ENCODE data around the gene RRP8. TPM values are rescaled to one million over a fixed set of nuclear protein-coding genes. Genes with fewer than 3 reads are reported as not detected.

The RRP8 gene
- total and polyA plus RNA-seq, 2 of the 8 experiments (the other 6 are each of a cell fraction or from before 2014, with no cell fraction given) = 4.2 to 14.9 TPM

- CTCF ChIA-PET (ENCODE audit: partially characterized antibody) = interaction anchor here (0.9 to 10.2 kb wide), 8 partner anchors 10 to 108 kb away, joined by 3 to 64 read pairs (median 7); partner anchors contain the start of gene HPX
- Histone ChIP-seq H3K18ac (ENCODE audit: extremely low read depth, low read length) (no peak overlapping the region), H2AK5ac (ENCODE audit: low read depth, low read length) (no peak overlapping the region), H3K4me3 (ENCODE audit: extremely low read depth in 1 of 4, insufficient read depth in 2 of 4, low read depth in 3 of 4, low read length in 4 of 4) (no peak overlapping the region), H3K36me3 (ENCODE audit: control insufficient read depth in 2 of 4, insufficient read depth in 4 of 4, low read length in 3 of 4) (no peaks in the 10 kb centered on the region), H3K79me1 (ENCODE audit: low read depth, low read length) (no peaks in the 10 kb centered on the region), H3K9ac (replicated peaks in 1 of 4; ENCODE audit: extremely low read depth in 1 of 4, low read depth in 3 of 4, low read length in 3 of 4) (no peak overlapping the region), H2BK20ac (ENCODE audit: low read length) (no peak overlapping the region), H4K8ac (ENCODE audit: extremely low read depth, insufficient read depth, low read length) (0 out of 2 replicates have a peak overlapping the region, but pooled peaks have one; percentile 12), H3K27ac (ENCODE audit: low read depth, low read length) (no peak overlapping the region), H3K9me3 (ENCODE audit: insufficient read depth in 2 of 2, low read depth in 1 of 2, low read length in 1 of 2) (no peaks in the 10 kb centered on the region), H2BK120ac (replicated peaks; ENCODE audit: low read depth, low read length) (no peak overlapping the region), H4K20me1 (replicated peaks in 1 of 2; ENCODE audit: control insufficient read depth in 1 of 2, insufficient read depth in 2 of 2, low read length in 2 of 2) (no peaks in the 10 kb centered on the region), H2BK15ac (ENCODE audit: low read length) (no peak overlapping the region), H3K79me2 (ENCODE audit: control insufficient read depth in 1 of 2, insufficient read depth in 2 of 2, low read length in 2 of 2) (no peaks in the 10 kb centered on the region), H3K23ac (ENCODE audit: insufficient read length) (no peak overlapping the region), H4K91ac (replicated peaks; ENCODE audit: insufficient read length, low read length) (no peak overlapping the region), H3K4me2 (ENCODE audit: insufficient read depth in 1 of 2, low read depth in 2 of 2, low read length in 2 of 2) (no peak overlapping the region), H4K5ac (ENCODE audit: insufficient read length, low read depth, low read length) (no peak overlapping the region), H3K4ac (replicated peaks; ENCODE audit: insufficient read length, low read depth, low read length) (no peak overlapping the region), H3K27me3 (replicated peaks in 1 of 4; ENCODE audit: control insufficient read depth in 3 of 4, extremely low read depth in 1 of 4, insufficient read depth in 3 of 4, low read length in 3 of 4) (no peaks in the 10 kb centered on the region), H3K14ac (ENCODE audit: insufficient read length) (no peak overlapping the region), H2AFZ (ENCODE audit: low read length) (no peak overlapping the region), H3K4me1 (replicated peaks in 1 of 4; ENCODE audit: control insufficient read depth in 3 of 4, insufficient read depth in 4 of 4, low read length in 3 of 4) (no peaks in the 10 kb centered on the region), H2BK5ac (ENCODE audit: low read depth, low read length) (no peak overlapping the region), H3K23me2 (ENCODE audit: low read depth, low read length) (no peaks in the 10 kb centered on the region), H2BK12ac (ENCODE audit: low read depth, low read length) (no peak overlapping the region), H3K56ac (replicated peaks; ENCODE audit: insufficient read length, low read depth, low read length) (no peak overlapping the region)
- DNase-seq (ENCODE audit: low read depth in 1 of 2, low spot score in 2 of 2) (no peak), FAIRE-seq (no peak)
- no peak for TF ChIP-seq TAF1 (IDR thresholded peaks at IDR 0.05; ENCODE audit: low read depth, low read length)
- no peak for TF ChIP-seq MAX (IDR thresholded peaks at IDR 0.05)
- TF ChIP-seq CEBPB (IDR thresholded peaks at IDR 0.05; ENCODE audit: low read depth, low read length) = no peak
- TF ChIP-seq RXRA (IDR thresholded peaks at IDR 0.05; ENCODE audit: insufficient read depth, low read depth, low read length) = no peak
- TF ChIP-seq YY1 (IDR thresholded peaks at IDR 0.05; ENCODE audit: low read depth, low read length) = no peak
- no peak for TF ChIP-seq TEAD4 (IDR thresholded peaks at IDR 0.05; ENCODE audit: low read depth, low read length)
- no peak for TF ChIP-seq CREB1 (IDR thresholded peaks at IDR 0.05)
- TF ChIP-seq EZH2 (IDR thresholded peaks at IDR 0.05; ENCODE audit: low read depth, low read length, severe bottlenecking) = no peak
- TF ChIP-seq CBX5 (IDR thresholded peaks at IDR 0.05; ENCODE audit: low read depth, low read length) = no peak
- TF ChIP-seq KDM1A (IDR thresholded peaks at IDR 0.05; ENCODE audit: borderline replicate concordance, low read length) = no peak
- no peak for TF ChIP-seq SP4 (IDR thresholded peaks at IDR 0.05; ENCODE audit: low read length)
- TF ChIP-seq RFX5 (IDR thresholded peaks at IDR 0.05; ENCODE audit: borderline replicate concordance, low read depth, low read length) = no peak
- no peak for TF ChIP-seq HDAC2 (IDR thresholded peaks at IDR 0.05; ENCODE audit: borderline replicate concordance in 1 of 2, low read depth in 2 of 2, low read length in 2 of 2)
- no peak for TF ChIP-seq TAF7 (optimal IDR thresholded peaks at IDR 0.05; ENCODE audit: borderline replicate concordance, low read depth, low read length)
- WGBS, 2 experiments (ENCODE audit: extremely low coverage in 1 of 2, insufficient coverage in 1 of 2, insufficient read length in 1 of 2, insufficient replicate concordance in 2 of 2, low coverage in 1 of 2, low lambda C conversion rate in 2 of 2, missing lambda C conversion rate in 1 of 2) = 93% methylated on average over 14 of the region's 14 CpGs; no CpG with 5 or more reads in 1 of the 2 experiments
- POLR2A ChIA-PET (ENCODE audit: partially characterized antibody) = interaction anchor here (1.0 kb wide), 1 partner anchor 24 kb away, joined by 3 read pairs; no protein-coding TSS in a partner anchor
These were observed 57.4 kb downstream of the RRP8 start for GRCh38 chr11:6545917-6546605.
